Non-pigmented ciliary epithelial cell (primary cell): ENCODE results near the gene ABCC10.
"Not testable (repeated sequence)": the region's sequence is repeated elsewhere in the genome, so short reads cannot be mapped to it uniquely, and the experiment has no call there.

Experiments used
- DNase-seq: peaks from one replicate; pipeline ENCODE4 v3.0.0-alpha.2; 2010; ENCODE audit warnings: low read depth

The ABCC10 gene, protein sequence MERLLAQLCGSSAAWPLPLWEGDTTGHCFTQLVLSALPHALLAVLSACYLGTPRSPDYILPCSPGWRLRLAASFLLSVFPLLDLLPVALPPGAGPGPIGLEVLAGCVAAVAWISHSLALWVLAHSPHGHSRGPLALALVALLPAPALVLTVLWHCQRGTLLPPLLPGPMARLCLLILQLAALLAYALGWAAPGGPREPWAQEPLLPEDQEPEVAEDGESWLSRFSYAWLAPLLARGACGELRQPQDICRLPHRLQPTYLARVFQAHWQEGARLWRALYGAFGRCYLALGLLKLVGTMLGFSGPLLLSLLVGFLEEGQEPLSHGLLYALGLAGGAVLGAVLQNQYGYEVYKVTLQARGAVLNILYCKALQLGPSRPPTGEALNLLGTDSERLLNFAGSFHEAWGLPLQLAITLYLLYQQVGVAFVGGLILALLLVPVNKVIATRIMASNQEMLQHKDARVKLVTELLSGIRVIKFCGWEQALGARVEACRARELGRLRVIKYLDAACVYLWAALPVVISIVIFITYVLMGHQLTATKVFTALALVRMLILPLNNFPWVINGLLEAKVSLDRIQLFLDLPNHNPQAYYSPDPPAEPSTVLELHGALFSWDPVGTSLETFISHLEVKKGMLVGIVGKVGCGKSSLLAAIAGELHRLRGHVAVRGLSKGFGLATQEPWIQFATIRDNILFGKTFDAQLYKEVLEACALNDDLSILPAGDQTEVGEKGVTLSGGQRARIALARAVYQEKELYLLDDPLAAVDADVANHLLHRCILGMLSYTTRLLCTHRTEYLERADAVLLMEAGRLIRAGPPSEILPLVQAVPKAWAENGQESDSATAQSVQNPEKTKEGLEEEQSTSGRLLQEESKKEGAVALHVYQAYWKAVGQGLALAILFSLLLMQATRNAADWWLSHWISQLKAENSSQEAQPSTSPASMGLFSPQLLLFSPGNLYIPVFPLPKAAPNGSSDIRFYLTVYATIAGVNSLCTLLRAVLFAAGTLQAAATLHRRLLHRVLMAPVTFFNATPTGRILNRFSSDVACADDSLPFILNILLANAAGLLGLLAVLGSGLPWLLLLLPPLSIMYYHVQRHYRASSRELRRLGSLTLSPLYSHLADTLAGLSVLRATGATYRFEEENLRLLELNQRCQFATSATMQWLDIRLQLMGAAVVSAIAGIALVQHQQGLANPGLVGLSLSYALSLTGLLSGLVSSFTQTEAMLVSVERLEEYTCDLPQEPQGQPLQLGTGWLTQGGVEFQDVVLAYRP (N-terminal part only)

DNA sequence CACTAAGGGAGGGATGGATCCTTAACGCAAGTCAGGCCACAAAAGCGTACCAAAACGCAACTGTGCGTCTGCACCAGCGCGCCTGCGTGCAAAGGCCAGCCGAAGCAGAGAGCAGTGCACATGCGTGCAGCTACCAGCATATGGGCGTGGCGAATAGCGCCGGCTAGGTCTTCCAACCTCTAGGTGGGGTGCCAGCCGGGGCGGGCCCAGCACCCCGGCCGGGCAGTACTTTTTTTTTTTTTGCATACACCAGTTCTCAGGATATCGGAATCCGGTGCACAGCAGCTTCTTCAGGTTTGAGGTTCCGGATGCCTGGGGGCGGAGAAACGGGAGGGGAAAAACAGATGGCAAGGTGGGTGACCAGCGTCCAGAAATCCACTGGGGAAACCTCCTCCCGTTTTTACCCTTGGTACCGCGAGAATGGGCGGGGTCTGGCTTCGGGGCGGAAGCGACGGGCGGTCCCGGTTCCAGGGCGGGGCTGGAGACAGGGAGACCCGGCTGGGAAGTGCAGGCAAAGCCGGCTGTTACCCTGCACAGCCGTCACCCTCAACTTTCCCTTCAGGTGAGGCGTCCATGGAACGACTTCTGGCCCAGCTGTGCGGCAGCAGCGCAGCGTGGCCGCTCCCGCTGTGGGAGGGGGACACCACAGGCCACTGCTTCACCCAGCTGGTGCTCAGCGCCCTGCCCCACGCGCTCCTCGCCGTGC, at the start of gene ABCC10:
Gene ABCC10 (plus strand): TSS at position 136 of the 706 bp plus-strand sequence. CDS start 438 bp downstream, at position 574.
- DNase-seq, result peak; percentile 85

DNA sequence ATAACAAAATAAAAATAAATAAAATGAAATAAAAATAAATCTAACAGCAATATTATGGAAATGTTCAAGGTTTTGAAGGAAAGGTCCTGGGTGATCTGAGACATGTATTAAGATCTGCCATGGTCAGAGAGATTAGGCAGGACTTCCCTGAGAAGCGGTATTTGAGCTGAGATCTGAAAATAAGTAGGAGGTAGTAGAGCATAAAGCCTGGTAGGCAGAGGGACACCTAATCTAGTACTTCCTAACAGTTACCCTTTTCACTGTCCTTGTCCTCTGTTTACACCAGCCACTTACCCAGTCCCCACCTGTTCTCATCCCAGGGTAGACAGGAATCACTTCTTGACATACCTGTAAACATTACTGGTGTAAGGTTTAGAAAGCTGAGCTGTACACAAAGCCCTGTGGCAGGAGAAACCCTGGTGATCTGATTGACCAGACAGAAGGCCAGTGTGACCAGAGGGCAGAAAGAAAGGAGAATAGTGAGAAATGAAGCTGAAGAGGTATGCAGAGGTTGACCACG, 49.6 kb upstream of the ABCC10 start:
- DNase-seq, result no peak

DNA sequence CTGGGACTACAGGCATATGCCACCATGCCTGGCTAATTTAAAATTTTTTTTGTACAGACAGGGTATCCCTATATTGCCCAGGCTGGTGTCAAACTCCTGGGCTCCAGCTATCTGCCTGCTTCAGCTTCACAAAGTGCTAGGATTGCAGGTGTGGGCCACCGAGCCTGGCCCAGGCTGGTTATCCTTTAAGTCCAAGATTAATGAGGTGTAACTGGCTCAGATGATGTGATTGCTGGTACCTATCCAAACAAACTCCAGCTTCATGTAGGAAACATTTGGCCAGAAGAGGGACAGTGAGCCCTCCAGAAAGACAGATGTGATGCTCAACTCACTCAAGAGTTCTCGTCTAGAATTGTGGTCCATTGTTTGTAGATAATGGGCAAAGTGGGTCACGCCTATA, 48.7 kb upstream of the ABCC10 start:
- DNase-seq, result no peak

DNA sequence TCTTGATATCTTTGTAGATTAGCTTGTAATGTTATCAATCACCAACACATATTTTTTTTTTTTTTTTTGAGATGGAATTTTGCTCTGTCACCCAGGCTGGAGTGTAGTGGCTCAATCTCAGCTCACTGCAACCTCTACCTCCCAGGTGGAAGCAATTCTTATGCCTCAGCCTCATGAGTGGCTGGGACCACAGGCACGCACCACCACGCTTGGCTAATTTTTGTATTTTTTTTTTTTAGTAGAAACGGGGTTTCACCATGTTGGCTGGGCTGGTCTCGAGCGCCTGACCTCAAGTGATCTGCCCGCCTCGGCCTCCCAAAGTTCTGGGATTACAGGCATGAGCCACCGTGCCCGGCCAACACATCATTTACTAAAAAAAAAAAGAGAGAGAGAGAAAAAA, 46.5 kb upstream of the ABCC10 start:
- not testable (repeated sequence) for DNase-seq

DNA sequence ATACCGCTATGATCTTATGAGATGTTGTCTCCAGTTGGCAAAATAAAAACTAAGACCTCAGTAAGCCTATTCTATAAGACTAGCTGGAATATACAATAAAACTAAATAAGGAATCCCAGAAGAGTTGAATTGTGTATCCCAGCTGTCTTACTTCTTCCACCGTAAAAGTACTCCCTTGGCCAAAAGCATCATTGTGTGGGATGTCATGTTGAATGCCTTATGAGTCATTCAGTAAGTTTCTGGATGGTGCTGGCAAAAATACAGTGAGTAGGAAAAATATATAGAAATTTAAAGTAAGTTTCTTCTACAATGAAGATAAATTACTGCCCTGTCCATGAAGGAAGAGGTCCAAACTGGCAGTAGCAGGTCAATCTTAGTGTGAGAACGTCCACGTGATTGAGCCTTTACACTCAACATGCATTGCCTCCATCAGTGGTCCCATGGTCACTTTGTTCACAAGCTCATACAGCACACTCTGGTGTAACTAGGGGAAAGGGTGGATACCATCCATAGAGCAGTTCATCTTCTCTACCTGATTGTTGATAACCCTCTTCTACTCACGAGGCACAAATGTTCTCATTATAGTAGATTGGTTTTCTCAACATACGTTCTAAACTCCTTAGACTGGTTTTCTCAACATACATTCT, 44.2 kb upstream of the ABCC10 start:
- peak; percentile 44 for DNase-seq

DNA sequence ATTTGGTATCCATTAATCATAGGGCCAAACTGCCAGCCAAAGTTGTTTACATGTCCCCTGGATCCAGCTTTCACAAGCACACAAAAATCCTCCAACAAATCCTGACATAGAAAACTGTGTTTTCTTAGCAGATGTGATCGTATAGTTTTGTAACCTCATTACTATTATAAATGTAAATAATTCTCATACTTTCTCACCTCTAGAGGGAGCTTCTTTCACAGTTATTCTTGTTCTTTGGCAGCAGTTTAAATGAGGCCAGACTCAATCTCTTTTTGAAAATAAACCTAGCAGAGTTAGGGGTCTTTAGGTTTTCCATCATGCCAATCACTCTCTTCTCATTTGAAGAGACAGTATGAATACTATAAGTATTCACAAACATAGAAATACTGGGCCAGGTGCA, 40.8 kb upstream of the ABCC10 start:
- no peak for DNase-seq

DNA sequence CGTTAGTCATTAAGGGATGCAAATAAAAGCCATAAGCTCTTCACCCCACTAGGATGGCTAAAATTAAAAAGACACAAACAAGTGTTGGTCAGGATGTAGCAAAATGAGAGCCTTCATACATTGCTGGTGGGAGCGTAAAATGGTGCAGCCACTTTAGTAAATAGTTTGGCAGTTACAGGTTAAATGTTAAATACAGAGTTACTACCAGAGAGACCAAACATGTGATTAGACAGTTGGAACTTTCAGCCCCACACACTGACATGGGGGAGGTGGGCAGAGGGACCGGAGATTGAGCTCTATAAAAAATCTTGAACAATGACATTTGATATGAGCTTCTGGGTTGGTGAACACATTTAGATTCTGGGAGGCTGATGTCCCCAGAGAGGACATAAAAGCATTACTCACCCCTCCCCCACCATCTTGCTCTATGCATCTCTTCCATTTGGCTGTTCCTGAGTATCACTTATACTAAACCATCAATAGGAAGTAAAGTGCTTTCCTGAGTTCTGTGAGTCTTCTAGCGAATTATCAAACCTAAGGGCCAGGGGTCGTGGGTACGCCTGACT, 37.5 kb upstream of the ABCC10 start:
- DNase-seq, result no peak

DNA sequence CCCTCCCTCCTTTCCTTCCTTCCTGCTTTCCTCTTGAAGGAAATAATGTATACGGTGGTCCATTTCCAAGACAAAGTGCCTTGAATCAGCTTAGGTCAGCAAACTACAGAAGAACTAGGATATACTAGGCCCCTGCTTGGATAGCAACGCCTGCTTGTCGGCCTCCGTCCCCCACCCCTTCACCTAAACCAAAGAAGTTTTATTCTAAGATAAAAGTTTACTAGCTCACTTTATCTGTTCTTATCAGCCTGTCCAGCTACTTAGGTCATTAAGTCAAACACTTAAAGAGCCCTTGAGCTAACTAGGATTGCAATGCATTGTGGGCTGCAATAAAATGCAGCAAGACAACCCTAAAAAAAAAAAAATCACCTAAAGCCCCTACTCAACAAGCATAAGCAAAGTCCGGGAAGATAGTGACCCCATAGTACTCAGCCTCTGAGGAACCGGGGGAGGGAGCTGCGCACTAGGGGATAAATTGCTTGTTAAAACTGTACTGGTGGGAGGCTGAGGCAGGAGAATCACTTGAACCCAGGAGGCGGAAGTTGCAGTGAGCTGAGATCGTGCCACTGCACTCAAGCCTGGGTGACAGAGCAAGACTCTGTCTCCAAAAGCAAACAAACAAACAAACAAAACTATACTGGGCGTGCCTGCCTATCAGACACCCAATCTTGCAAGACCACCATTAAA, 36.4 kb upstream of the ABCC10 start:
- DNase-seq, result not testable (repeated sequence)

DNA sequence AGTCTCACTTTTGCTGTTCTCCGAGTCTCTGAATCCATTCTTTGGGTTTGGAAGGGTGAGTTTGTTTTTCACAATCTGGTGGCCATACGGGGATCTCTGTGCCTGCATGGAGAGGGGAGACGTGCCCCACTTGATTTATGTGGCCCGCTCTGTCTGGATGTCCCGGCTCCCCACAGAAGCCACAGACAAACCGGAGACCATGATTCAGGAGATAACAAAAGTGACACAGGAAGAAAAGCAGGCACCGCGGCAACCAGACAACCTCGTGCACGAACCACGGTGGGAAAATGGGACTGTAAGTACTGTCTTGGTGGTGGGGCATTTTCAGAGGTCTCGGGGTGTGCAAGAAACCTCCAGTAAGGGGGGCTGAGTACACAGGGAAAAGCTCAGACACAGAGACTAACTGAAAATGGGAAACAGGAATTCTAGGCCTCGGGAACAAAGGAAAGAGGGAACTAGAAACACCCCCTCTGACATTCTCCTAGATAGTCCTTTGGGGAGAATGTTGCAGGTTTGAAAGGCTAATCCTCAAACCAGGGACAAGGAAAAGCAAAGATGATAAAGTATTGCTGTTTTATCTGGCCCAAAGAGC, 35.8 kb upstream of the ABCC10 start:
- no peak for DNase-seq

DNA sequence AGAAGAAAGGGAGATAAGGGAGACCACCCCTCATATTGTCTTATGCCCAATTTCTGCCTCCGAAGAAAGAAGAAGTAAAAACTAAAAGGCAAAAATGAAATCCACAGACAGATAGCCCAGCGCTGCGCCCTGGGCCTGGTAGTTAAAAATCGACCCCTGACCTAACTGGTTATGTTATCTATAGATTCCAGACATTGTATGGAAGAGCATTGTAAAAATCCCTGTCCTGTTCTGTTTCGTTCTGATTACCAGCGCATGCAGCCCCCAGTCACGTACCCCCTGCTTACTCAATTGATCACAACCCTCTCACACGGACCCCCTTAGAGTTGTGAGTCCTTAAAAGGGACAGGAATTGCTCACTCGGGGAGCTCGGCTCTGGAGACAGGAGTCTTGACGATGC, 34.2 kb upstream of the ABCC10 start:
- DNase-seq, result not testable (repeated sequence)

DNA sequence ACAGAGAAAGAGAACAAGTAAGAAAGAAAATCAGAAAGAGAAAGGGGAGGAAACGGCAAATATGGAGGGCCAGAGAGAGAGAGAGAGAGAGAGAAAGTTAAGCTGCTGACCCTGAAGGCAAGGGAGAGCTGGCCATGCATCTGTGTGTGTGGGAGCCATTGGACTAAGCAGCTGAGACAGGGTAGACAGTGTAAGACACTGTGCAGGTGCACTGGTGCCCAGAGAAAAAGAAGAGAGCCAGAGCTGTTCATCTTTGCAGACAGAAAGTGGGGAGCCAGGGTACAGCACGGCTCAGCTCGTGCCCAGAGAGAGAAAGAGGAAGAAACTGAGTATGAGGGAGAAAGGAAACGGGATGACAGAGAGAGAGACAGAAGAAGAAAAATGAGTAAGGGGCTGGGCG, 33.7 kb upstream of the ABCC10 start:
- no peak for DNase-seq

DNA sequence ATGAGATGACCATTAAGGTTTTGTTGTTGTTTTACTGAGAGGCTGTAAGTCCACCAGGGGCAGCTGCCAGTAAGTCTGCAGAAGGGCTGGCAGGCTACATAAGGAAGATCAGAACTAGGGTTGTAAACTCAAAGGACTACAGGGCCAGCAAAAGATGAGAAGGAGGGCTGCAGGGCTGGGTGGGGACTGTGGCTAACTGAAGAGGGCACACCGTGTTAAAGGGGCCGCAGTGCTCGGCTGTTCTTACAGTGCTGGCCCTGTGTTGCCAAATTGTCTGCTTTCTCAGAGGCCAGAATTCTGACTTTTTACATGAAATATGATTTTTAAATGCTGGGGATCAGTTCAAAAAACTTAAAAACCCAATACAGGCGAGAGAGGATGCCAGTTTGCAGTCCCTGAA, 32.4 kb upstream of the ABCC10 start:
- DNase-seq, result no peak

DNA sequence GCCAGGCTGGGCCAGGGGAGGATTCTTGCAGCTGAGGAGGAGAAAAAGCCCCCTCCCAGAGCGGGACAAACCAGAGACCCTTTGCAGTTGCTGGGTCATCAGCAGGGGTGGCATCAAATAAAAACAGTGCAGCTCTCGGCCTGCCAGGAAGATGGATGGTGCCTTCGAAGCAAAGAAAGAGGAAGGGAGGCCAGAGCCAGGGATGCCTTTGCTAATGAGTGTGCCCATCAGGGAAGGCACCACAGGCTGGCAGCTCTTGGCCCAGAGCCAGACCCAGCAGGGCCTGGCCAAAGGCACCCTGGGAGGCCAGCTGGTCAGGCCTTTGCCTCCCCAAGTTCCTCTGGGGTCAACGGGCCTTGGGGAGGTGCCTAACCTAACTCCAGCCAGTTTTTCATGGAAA, 31.6 kb upstream of the ABCC10 start:
- no peak for DNase-seq

DNA sequence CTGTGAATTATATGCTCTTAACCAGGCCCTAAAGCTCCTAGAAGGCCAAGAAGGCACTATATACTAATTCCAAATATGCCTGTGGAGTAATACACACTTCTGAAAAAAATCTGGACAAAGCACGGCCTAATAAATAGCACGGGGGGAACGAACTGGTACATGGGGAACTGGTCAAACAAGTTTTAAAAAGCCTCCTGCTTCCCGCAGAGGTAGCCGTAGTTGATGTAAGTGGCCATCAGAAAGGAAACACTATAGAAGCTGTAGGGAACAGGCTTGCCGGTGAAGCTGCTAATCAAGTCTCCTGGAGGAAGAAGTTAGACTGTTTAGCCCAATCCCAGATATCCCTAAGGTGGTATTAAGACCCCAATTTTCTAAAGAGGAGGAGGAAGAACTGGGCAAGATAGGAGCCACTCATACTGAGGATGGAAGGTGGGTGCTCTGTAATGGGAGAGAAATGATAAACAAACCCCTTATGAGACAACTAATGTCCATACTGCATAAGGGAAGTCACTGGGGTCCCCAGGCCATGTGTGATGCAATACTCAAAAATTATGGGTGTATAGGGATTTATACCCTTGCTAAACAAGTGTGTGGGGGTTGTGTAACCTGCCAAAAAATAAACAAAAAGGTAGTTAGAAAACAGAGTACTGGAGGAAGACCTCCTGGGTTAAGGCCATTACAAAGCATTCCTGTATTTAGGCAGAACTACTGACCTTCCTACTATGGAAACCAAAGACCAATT, 30.8 kb upstream of the ABCC10 start:
- DNase-seq, result no peak

DNA sequence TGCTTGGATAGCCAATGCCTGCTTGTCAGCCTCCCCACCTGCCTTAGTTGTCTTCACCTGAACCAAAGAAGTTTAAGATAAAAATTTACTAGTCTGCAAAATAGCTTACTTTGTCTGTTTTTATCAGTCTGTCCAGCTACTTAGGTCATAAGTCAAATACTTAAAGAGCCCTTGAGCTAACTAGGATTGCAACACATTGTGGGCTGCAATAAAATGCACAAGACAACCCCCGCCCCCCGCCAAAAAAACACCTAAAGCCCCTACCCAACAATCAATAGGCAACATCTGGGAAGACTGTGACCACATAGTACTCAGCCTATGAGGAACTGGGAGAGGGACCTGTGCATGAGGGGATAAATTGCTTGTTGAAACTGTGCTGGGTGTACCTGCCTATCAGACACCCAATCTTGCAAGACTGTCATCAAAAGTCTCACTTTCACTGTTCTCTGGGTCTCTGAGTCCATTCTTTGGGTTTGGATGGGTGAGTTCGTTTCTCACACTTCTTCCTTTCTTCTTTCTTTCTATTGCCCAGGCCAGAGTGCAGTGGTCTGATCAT, 27.3 kb upstream of the ABCC10 start:
- DNase-seq, result no peak

DNA sequence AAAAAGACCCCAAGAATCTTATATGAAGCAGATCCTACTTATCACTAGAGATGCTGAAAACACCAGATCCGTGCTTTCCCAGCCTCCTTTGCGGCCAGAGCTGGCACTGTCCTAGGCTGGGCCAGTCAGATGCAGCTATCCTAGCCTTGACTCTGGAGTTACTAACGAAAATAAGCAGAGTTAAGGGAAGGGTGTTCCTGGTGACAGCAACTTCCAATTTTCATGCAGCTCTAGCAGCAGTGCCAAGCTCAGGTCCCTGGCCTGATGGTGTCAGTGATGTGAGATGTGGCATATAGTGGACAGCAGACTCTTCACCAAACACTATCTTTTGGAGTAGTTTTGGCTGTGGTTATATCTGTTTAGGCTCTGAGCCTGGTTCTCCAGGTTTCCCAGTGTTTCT, 25.6 kb upstream of the ABCC10 start:
- DNase-seq, result no peak

DNA sequence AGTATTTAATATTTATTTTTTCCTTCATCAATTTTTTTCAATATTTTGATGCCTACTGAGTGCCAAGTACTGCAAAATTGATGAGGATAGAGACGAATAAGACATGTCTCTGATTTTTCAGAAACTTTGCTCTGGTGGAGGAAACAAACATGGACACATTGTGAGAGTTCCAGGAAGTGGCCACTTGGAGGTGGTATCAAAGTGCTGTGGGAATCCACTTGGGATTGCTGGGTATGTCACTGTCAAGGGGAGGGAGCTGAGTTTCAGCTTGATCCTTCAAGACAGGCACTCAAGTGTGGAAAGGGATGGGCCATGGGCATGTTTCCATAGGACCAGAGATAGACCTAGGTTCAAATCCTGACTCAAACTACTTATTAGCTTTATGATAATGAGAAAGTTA, 24.5 kb upstream of the ABCC10 start:
- DNase-seq, result no peak

DNA sequence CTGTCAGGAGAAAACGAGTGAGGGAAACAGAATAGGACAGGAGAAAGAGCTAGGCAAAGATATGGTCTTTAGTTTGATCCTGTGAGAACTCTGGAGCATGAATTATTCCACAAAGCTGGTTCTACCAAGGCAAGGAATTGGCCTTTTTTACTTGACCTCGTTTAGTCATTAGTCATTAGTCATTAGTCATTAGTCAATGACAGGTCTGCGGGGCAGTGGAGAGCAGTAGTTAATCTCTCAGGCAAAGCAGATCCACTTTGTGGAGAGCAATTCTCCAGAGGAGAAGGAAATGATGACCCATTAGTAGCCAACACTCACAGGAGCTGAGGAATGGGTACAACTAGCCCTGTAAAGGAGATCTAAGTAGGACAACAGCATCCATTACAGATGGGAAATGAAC, 22.0 kb upstream of the ABCC10 start:
- no peak for DNase-seq

DNA sequence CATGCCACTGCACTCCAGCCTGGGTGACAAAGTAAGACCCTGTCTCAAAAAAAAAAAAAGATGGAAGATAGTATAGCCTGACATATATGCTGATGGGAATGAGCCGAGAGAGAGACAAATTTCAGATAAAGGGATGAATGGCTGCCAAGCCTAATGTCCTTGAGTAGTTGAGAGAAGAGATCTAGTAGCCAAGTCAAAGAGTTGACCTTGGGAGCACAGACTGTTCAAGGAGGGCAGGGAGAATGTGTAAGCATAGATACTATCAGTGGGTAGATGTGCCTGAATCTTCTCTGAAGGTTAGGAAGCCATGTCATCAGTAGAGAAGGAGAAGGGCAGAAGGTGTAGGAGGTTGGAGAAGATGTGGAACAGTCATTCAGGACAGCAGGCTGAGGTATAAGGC, 20.0 kb upstream of the ABCC10 start:
- no peak for DNase-seq
